GM19372 (cell line): Measurements from ENCODE around the gene SYNRG.

Experiments
- ATAC-seq: cut with Tn5 transposase; IDR thresholded peaks from one replicate; pipeline ENCODE4 v1.9.1; 2021; ENCODE audit warnings: mild to moderate bottlenecking, low read depth, moderate library complexity; ENCODE audit not compliant: unreplicated experiment

The SYNRG gene

GRCh38 chr17:37483311-37484039 lies 125.7 kb downstream of the SYNRG start:
- no peak for ATAC-seq

DNA sequence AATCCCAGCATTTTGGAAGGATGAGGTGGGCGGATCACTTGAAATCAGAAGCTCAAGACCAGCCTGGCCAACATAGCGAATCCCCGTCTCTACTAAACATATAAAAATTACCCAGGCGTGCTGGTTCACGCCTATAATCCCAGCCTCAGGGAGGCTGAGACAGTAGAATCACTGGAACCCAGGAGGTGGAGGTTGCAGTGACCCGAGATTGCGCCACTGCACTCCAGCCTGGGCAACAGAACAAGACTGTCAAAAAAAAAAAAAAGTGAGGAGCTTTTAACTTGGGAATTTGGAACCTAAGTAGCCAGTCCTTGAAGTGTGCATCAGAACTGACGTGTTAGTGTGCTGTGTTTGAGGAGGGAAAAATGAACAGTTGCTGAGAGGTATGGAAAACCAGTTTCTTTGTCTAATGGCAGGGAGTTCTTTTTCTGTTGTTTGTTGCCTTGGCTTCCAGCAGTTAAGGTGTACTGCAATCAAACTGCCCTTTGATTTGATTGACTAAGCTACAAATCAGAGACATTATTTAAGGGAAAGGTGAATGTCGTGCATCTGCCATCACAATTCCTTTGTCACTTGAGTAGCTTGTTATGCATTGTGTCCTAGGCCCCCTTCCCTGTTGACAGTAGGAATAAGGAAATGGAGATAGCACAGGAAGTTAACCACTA lies 128.1 kb downstream of the SYNRG start:
- no peak for ATAC-seq

- no peak for ATAC-seq
Measured at GRCh38 chr17:37480427-37480826, 128.8 kb downstream of the SYNRG start.

- no peak for ATAC-seq
Measured at GRCh38 chr17:37479025-37479424, 130.2 kb downstream of the SYNRG start.

- ATAC-seq = no peak
Measured at GRCh38 chr17:37478187-37478586, 131.0 kb downstream of the SYNRG start.

- ATAC-seq = no peak
Measured at GRCh38 chr17:37476431-37477120, 132.6 kb downstream of the SYNRG start.

- ATAC-seq = no peak
Measured at GRCh38 chr17:37475731-37476420, 133.3 kb downstream of the SYNRG start.

DNA sequence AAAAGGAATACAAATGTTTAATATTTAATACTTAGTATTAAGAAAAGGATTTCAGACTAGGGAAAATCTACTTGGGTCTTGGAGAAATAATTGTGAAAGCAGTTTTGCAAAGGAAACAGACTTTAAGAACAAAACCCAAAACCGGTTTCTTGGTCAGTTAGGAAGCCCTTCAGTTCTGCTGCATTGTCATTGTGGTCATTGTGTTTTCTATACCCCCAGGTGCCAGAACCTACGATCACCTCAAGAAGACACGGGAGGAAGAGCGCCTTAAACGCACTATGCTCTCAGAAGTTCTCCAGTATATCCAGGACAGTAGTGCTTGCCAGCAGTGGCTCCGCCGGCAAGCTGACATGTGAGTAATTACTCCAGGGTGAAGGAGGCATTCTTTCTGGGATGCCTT lies 139.0 kb downstream of the SYNRG start:
- no peak for ATAC-seq

DNA sequence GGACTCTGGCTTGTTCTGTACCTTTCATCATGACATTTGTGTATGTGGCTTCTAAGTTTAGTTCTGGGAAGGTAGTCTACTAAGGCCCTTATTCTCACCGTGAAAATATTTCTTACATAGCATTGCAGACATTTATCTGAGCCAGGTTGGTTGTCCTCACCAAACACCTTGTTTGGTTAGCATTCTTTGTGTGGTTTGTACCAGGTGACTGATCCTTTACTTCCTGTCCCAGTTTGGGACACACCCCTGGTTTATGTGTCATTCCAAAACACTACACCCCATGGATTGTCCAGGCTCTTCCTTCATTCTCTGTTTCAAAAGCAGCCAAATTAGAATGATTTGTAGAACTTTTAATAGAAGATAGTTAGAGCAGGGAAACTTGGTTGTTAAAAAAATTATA lies 142.7 kb downstream of the SYNRG start:
- no peak for ATAC-seq

- ATAC-seq = no peak
Measured at GRCh38 chr17:37465069-37465616, 144.1 kb downstream of the SYNRG start.
